ENCODE results near the gene FRY. TPM values are rescaled to one million over a fixed set of nuclear protein-coding genes. Genes with fewer than 3 reads are reported as not detected.

The FRY gene
- total and polyA plus RNA-seq, 2 donors (not counting 1 experiment from before 2014, with no cell fraction given) = 2.3 to 6.3 TPM

- Mint-ChIP-seq H3K4me3 (no peak overlapping the region), H3K27ac (no peak overlapping the region), H3K4me1 (no peaks in the 10 kb centered on the region), H3K27me3 (no peaks in the 10 kb centered on the region), H3K9me3 (ENCODE audit: insufficient read depth) (no peaks in the 10 kb centered on the region)
- intact Hi-C loops (cut with micrococcal nuclease) = no loop called here
- Histone ChIP-seq H3K4me2 (replicated peaks; ENCODE audit: low read depth, low read length, poor library complexity, severe bottlenecking) (no peak overlapping the region), H2AFZ (ENCODE audit: insufficient read depth, low read depth, low read length, poor library complexity, severe bottlenecking) (no peak overlapping the region), H3K9me3 (ENCODE audit: control extremely low read depth in 1 of 3, control insufficient read depth in 2 of 3, insufficient read depth in 1 of 3, low read length in 2 of 3) (no peaks in the 10 kb centered on the region), H3K9ac (ENCODE audit: low read length) (no peak overlapping the region), H3K4me1 (ENCODE audit: control insufficient read depth in 2 of 2, insufficient read depth in 2 of 2, low read length in 2 of 2) (no peaks in the 10 kb centered on the region), H4K20me1 (ENCODE audit: control insufficient read depth, insufficient read depth, low read length, poor library complexity, severe bottlenecking) (no peaks in the 10 kb centered on the region), H3K27ac (ENCODE audit: low read length in 2 of 2) (no peak overlapping the region), H3K4me3 (ENCODE audit: control extremely low read depth in 1 of 5, extremely low read depth in 1 of 5, insufficient read depth in 1 of 5, low read depth in 2 of 5, low read length in 4 of 5) (no peak overlapping the region), H3K79me2 (ENCODE audit: control insufficient read depth, insufficient read depth, low read length) (no peaks in the 10 kb centered on the region), H3K36me3 (replicated peaks in 1 of 2; ENCODE audit: control extremely low read depth in 1 of 2, control insufficient read depth in 1 of 2, extremely low read depth in 1 of 2, insufficient read depth in 2 of 2, low read length in 1 of 2) (peaks cover 0 to 2% of the 10 kb centered on the region in 2 experiments), H3K27me3 (replicated peaks in 1 of 4; ENCODE audit: control extremely low read depth in 1 of 4, control insufficient read depth in 3 of 4, insufficient read depth in 4 of 4, low read length in 3 of 4) (no peaks in the 10 kb centered on the region)
- ChIA-PET POLR2A (no interaction called here), CTCF (interaction anchor here (2.3 kb wide), 1 partner anchor 12 kb away, joined by 5 read pairs; no protein-coding TSS in a partner anchor)
- DNase-seq (no peak), ATAC-seq (ENCODE audit: low read depth) (no peak)
- no CpG with 5 or more reads among the region's 1 CpG for WGBS (ENCODE audit: insufficient coverage)
- no peak for TF ChIP-seq EZH2 (IDR thresholded peaks at IDR 0.05; ENCODE audit: borderline replicate concordance, insufficient read depth, low read depth, low read length, poor library complexity, severe bottlenecking)
- no peak for TF ChIP-seq CTCF (IDR thresholded peaks at IDR 0.05)
Measured at GRCh38 chr13:32176696-32177095, 145.1 kb downstream of the FRY start.

- Histone ChIP-seq H3K27me3 (replicated peaks in 1 of 4; ENCODE audit: control extremely low read depth in 1 of 4, control insufficient read depth in 3 of 4, insufficient read depth in 4 of 4, low read length in 3 of 4) (no peaks in the 10 kb centered on the region), H2AFZ (ENCODE audit: insufficient read depth, low read depth, low read length, poor library complexity, severe bottlenecking) (no peak overlapping the region), H3K36me3 (replicated peaks in 1 of 2; ENCODE audit: control extremely low read depth in 1 of 2, control insufficient read depth in 1 of 2, extremely low read depth in 1 of 2, insufficient read depth in 2 of 2, low read length in 1 of 2) (peaks cover 0 to 2% of the 10 kb centered on the region in 2 experiments), H3K27ac (ENCODE audit: low read length in 2 of 2) (no peak overlapping the region), H4K20me1 (ENCODE audit: control insufficient read depth, insufficient read depth, low read length, poor library complexity, severe bottlenecking) (no peaks in the 10 kb centered on the region), H3K4me2 (replicated peaks; ENCODE audit: low read depth, low read length, poor library complexity, severe bottlenecking) (no peak overlapping the region), H3K79me2 (ENCODE audit: control insufficient read depth, insufficient read depth, low read length) (no peaks in the 10 kb centered on the region), H3K4me1 (ENCODE audit: control insufficient read depth in 2 of 2, insufficient read depth in 2 of 2, low read length in 2 of 2) (no peaks in the 10 kb centered on the region), H3K9me3 (ENCODE audit: control extremely low read depth in 1 of 3, control insufficient read depth in 2 of 3, insufficient read depth in 1 of 3, low read length in 2 of 3) (no peaks in the 10 kb centered on the region), H3K9ac (ENCODE audit: low read length) (no peak overlapping the region), H3K4me3 (ENCODE audit: control extremely low read depth in 1 of 5, extremely low read depth in 1 of 5, insufficient read depth in 1 of 5, low read depth in 2 of 5, low read length in 4 of 5) (no peak overlapping the region)
- ATAC-seq (ENCODE audit: low read depth) (no peak), DNase-seq (no peak)
- CTCF ChIA-PET = no interaction called here
- Mint-ChIP-seq H3K9me3 (ENCODE audit: insufficient read depth) (no peaks in the 10 kb centered on the region), H3K27ac (no peak overlapping the region), H3K27me3 (no peaks in the 10 kb centered on the region), H3K4me1 (no peaks in the 10 kb centered on the region), H3K4me3 (no peak overlapping the region)
- POLR2A ChIA-PET = no interaction called here
- intact Hi-C loops (cut with micrococcal nuclease) = no loop called here
- 93% methylated on average over 3 of the region's 5 CpGs for WGBS (ENCODE audit: insufficient coverage)
- no peak for TF ChIP-seq CTCF (IDR thresholded peaks at IDR 0.05)
- TF ChIP-seq EZH2 (IDR thresholded peaks at IDR 0.05; ENCODE audit: borderline replicate concordance, insufficient read depth, low read depth, low read length, poor library complexity, severe bottlenecking) = no peak
Measured at GRCh38 chr13:32178763-32179162, 147.2 kb downstream of the FRY start.

All from B cell (primary cell).